A549 (cell line): ENCODE data around the gene CCDC97. TPM values are rescaled to one million over a fixed set of nuclear protein-coding genes. Genes with fewer than 3 reads are reported as not detected.

Experiments used
- ATAC-seq, 2 experiments: fragments of 200-7000 bp in 1 of 2; fragments of >200 bp in 1 of 2; cut with Nextera tagmentation in 1 of 2; cut with Tn5 transposase in 1 of 2; 3 replicates each; pipeline versions ENCODE4 v1.8.0 to v1.9.1; 2018 to 2020; ENCODE audit warnings: mild to moderate bottlenecking in 1 of 2, moderate library complexity in 1 of 2
- CTCF ChIA-PET: fragments of 300-600 bp; sonication (Branson Sonifier 250); formaldehyde crosslinking; extraction: SDS; loops from one replicate; lab custom pipeline; 2021; ENCODE audit warnings: antibody characterized with exemption, inconsistent platforms; lab: Yijun Ruan, JAX
- POLR2A ChIA-PET: fragments of 350-600 bp; formaldehyde crosslinking; extraction: SDS; loops from one replicate; lab custom pipeline; 2021; ENCODE audit warnings: antibody characterized with exemption, inconsistent platforms; lab: Yijun Ruan, JAX
- DNase-seq, 2 experiments: peaks; one replicate each; pipeline versions ENCODE4 v3.0.0 to v3.0.0-alpha.2; 2011 to 2016; ENCODE audit warnings: low read depth in 1 of 2, low spot score in 1 of 2
- FAIRE-seq: peaks from 2 replicates; lab custom pipeline; 2011; peaks lifted over from hg19 to GRCh38; lab: Jason Lieb, UNC
- H3K27ac ChIP-seq, 2 experiments: fragments of >200 bp; sonication (Bioruptor Twin); formaldehyde crosslinking; 3 replicates each; pipeline ENCODE4 v1.5.1; 2016 to 2017
- H3K4me1 ChIP-seq: fragments of >200 bp; sonication (Bioruptor Twin); formaldehyde crosslinking; 3 replicates; pipeline ENCODE4 v1.6.1; 2016
- H3K4me2 ChIP-seq: fragments of >200 bp; sonication (Bioruptor Twin); formaldehyde crosslinking; 3 replicates; pipeline ENCODE4 v1.6.1; 2016
- H3K4me3 ChIP-seq: fragments of >200 bp; sonication (Bioruptor Twin); formaldehyde crosslinking; 3 replicates; pipeline ENCODE4 v1.5.1; 2016
- H3K9me3 ChIP-seq: fragments of >200 bp; sonication (Bioruptor Twin); formaldehyde crosslinking; 3 replicates; pipeline ENCODE4 v1.6.1; 2016
- CEBPB ChIP-seq, 2 experiments: fragments of >200 bp in 1 of 2; sonication (Bioruptor Twin) in 1 of 2; formaldehyde crosslinking in 1 of 2; IDR thresholded peaks; 2 replicates each; pipeline ENCODE4 v1.6.1; 2012 to 2016
- FOSL2 ChIP-seq, 2 experiments: fragments of 450-650 bp in 1 of 2; fragments of >200 bp in 1 of 2; sonication (Bioruptor Twin) in 1 of 2; formaldehyde crosslinking; IDR thresholded peaks; 2 replicates each; pipeline versions ENCODE4 v1.5.0 to v1.6.1; 2016 to 2020; ENCODE audit warnings: mild to moderate bottlenecking in 1 of 2, moderate library complexity in 1 of 2
- HES2 ChIP-seq: fragments of >200 bp; sonication (Bioruptor Twin); formaldehyde crosslinking; IDR thresholded peaks from 2 replicates; pipeline ENCODE4 v1.6.1; 2016
- HOXA7 ChIP-seq: fragments of 250-450 bp; sonication (Bioruptor Pico); IDR thresholded peaks from 2 replicates; pipeline ENCODE4 v1.5.0; 2020; ENCODE audit warnings: mild to moderate bottlenecking, moderate library complexity
- JUN ChIP-seq, 2 experiments: fragments of >200 bp; sonication (Bioruptor Twin); formaldehyde crosslinking; IDR thresholded peaks; 2 replicates in 1 of 2; 3 replicates in 1 of 2; pipeline ENCODE4 v1.6.1; 2016 to 2017
- MAFK ChIP-seq: fragments of 450-650 bp; IDR thresholded peaks from 2 replicates; pipeline ENCODE4 v1.6.1; 2014; ENCODE audit not compliant: partially characterized antibody
- NR3C1 ChIP-seq: fragments of >200 bp; sonication (Bioruptor Twin); formaldehyde crosslinking; IDR thresholded peaks from 3 replicates; pipeline ENCODE4 v1.6.1; 2017
- POLR2AphosphoS2 ChIP-seq: conservative IDR thresholded peaks from 2 replicates; pipeline ENCODE4 v1.6.1; 2012; ENCODE audit warnings: low read length, improper control_type of control experiment, inconsistent platforms
- RAD21 ChIP-seq, 2 experiments: fragments of >200 bp in 1 of 2; sonication (Bioruptor Twin) in 1 of 2; formaldehyde crosslinking in 1 of 2; IDR thresholded peaks in 1 of 2; conservative IDR thresholded peaks in 1 of 2; 2 replicates in 1 of 2; 3 replicates in 1 of 2; pipeline ENCODE4 v1.6.1; 2012 to 2018; ENCODE audit warnings: inconsistent platforms in 1 of 2
- RCOR1 ChIP-seq: fragments of 150-350 bp; IDR thresholded peaks from 2 replicates; pipeline ENCODE4 v1.6.1; 2014; ENCODE audit warnings: antibody characterized with exemption, low read length, low read depth
- RNF2 ChIP-seq: fragments of 200-600 bp; sonication (generic); IDR thresholded peaks from 2 replicates; pipeline ENCODE4 v1.6.1; 2016; ENCODE audit warnings: low read depth, mild to moderate bottlenecking, antibody characterized with exemption, moderate library complexity, borderline replicate concordance
- SMC3 ChIP-seq: fragments of >200 bp; sonication (Bioruptor Twin); formaldehyde crosslinking; IDR thresholded peaks from 3 replicates; pipeline ENCODE4 v1.6.1; 2018; ENCODE audit warnings: inconsistent platforms
- ZC3H11A ChIP-seq: fragments of 450-650 bp; IDR thresholded peaks from 2 replicates; pipeline ENCODE4 v1.6.1; 2014; ENCODE audit warnings: antibody characterized with exemption, mild to moderate bottlenecking
- ZFP36 ChIP-seq: fragments of 450-650 bp; IDR thresholded peaks from 2 replicates; pipeline ENCODE4 v1.6.1; 2014; ENCODE audit warnings: borderline replicate concordance; ENCODE audit not compliant: partially characterized antibody
- ZSCAN20 ChIP-seq: fragments of 250-450 bp; sonication (Bioruptor Pico); IDR thresholded peaks from 2 replicates; pipeline ENCODE4 v1.8.0; 2022; ENCODE audit warnings: mild to moderate bottlenecking, moderate library complexity
- WGBS: methylation state at CpG from one replicate; pipeline ENCODE4 v1.1.6; 2017; ENCODE audit errors: missing lambda C conversion rate; 5-methylcytosine and 5-hydroxymethylcytosine counted together
- polyA plus RNA-seq, 4 experiments: library from polyadenylated mRNA; depleted of rRNA in 3 of 4; stranded (reverse); fragments of >200 nt; fragmentation: RNase III in 1 of 4; extraction: RNeasy Plus Mini Kit Qiagen cat#74134 plus additional on column Dnase treatment in 1 of 4; gene quantifications; 2 replicates in 3 of 4; 3 replicates in 1 of 4; pipeline ENCODE4 v1.2.3, GENCODE V29; 2011 to 2017
- TF ChIP-seq, protein P1 (sequence below): fragments of >200 bp; sonication (Bioruptor Twin); formaldehyde crosslinking; IDR thresholded peaks from 3 replicates; pipeline ENCODE4 v1.5.1; 2016
- TF ChIP-seq, protein P2 (sequence below): fragments of >200 bp; sonication (Bioruptor Twin); formaldehyde crosslinking; IDR thresholded peaks from 3 replicates; pipeline ENCODE4 v1.6.1; 2016

CCDC97 gene
- polyA plus RNA-seq, 2 of the 4 experiments (the other 2 are of a cell fraction): 18.7 to 26.8 TPM

DNA sequence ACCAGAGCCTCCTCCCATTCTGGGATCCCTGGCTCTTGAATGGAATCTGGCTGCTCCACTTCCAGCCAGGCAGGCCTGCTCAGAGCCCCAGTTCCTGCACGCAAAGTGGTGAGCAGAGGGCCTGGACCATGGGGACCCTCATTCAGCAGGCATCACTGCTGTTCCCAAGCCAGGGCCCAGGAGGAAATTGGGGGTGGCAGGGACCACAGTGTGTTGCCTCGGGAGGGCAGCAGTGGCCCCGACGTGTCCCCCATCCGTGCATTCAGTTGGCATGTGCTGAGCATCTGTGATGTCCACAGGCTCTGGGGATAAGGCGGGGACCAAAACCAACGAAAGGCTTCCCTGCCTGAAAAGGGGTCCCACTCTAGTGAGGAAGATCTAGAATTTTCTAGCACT is 11.2 kb downstream of the CCDC97 start (continued):
- no peak for TF ChIP-seq MAFK
- TF ChIP-seq CEBPB (IDR thresholded peaks at IDR 0.05): no peak

DNA sequence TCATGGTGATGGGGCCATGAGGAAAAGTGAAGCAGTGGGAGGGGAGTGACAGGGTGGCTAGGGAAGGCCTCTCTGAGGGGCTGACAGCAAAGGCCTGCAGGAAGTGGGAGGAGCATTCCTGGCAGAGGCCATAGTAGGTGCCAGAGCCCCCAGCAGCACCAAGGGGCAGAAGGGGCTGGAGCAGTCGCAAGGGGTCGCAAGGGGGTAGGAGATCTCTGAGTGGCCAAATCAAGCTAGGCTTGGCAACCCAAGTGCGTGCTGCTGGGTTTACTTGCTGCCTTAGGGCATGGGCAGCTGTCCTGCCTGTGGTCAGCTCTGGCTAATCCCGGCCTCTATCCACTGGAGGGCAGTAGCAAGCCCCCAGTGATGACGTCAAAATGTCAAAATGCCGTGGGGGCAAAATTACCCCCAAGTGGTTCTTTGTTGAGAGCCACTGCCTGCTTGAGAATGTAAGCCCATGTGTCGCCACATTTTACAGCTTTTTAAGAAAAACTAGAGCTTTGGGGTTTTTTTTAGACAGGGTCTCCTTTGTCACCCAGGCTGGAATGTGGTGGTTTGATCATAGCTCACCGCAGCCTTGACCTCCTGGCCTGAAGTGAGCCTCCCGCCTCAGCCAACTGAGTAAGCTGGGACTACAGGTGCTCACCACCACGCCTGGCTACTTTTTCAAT is 11.8 kb downstream of the CCDC97 start:
- peak overlapping the region; percentile 81 to 91; a peak in 5 of 6 replicates for H3K27ac ChIP-seq
- peak overlapping the region; percentile 62; the same call in 2 of the 3 replicates for H3K4me2 ChIP-seq
- CTCF ChIA-PET: interaction anchor here (0.5 to 18.6 kb wide), 26 partner anchors 16 to 687 kb away, joined by 3 to 295 read pairs (median 4); partner anchors contain the start of genes B9D2, CCDC97 and TGFB1
- DNase-seq (peak; percentile 76 to 95), FAIRE-seq (peak; percentile 49), ATAC-seq (peak; percentile 10 to 53; a peak in 3 of 6 replicates)
- no peak overlapping the region for H3K4me3 ChIP-seq
- 64% methylated on average over 10 of the region's 10 CpGs for WGBS
- H3K9me3 ChIP-seq: no peaks in the 10 kb centered on the region
- peaks cover 56% of the 10 kb centered on the region for H3K4me1 ChIP-seq
- POLR2A ChIA-PET: interaction anchor here (1.0 to 4.9 kb wide), 4 partner anchors 11 to 95 kb away, joined by 3 to 32 read pairs (median 9); partner anchors contain the start of genes B9D2 and CCDC97
- peak in 1 of 2 experiments; percentile 1; a peak in 1 of 5 replicates for TF ChIP-seq JUN (IDR thresholded peaks at IDR 0.05)
- TF ChIP-seq MAFK: peak; percentile 62
- TF ChIP-seq FOSL2 (IDR thresholded peaks at IDR 0.05): no peak
- TF ChIP-seq FOSL2 (CRISPR knock-in tag; IDR thresholded peaks at IDR 0.05): 0 out of 2 replicates have a peak, but pooled peaks have one; percentile 8
- TF ChIP-seq NR3C1: no peak
- 0 out of 2 replicates have a peak, but pooled peaks have one; percentile 12 for TF ChIP-seq ZC3H11A
- no peak for TF ChIP-seq HOXA7 (CRISPR knock-in tag)
- TF ChIP-seq HES2: no peak
- TF ChIP-seq SMC3: peak; percentile 83
- TF ChIP-seq, protein P1, sequence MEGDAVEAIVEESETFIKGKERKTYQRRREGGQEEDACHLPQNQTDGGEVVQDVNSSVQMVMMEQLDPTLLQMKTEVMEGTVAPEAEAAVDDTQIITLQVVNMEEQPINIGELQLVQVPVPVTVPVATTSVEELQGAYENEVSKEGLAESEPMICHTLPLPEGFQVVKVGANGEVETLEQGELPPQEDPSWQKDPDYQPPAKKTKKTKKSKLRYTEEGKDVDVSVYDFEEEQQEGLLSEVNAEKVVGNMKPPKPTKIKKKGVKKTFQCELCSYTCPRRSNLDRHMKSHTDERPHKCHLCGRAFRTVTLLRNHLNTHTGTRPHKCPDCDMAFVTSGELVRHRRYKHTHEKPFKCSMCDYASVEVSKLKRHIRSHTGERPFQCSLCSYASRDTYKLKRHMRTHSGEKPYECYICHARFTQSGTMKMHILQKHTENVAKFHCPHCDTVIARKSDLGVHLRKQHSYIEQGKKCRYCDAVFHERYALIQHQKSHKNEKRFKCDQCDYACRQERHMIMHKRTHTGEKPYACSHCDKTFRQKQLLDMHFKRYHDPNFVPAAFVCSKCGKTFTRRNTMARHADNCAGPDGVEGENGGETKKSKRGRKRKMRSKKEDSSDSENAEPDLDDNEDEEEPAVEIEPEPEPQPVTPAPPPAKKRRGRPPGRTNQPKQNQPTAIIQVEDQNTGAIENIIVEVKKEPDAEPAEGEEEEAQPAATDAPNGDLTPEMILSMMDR: peak; percentile 88
- TF ChIP-seq RAD21 (conservative IDR thresholded peaks at IDR 0.05 in 1 of 2, IDR thresholded peaks at IDR 0.05 in 1 of 2): peak; percentile 61 to 62; a peak in 4 of 5 replicates

DNA sequence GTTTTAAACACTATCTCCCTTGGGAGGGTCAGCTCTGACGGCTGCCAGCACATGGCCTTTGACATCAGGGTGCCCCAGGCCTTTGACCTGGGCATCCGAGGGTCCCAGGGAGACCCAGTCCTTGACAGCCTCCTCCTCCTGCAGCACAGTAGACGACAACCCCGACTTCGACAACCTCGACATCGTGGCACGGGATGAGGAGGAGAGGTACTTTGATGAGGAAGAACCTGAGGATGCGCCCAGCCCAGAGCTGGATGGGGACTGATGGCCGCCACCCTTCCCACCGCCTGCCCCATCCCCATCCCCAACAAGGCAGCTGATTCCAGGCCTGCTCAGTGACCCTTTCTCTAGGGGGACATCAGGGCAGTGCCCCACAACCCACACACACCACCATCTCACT is 12.5 kb downstream of the CCDC97 start:
- DNase-seq: no peak
- WGBS: 98% methylated on average over 11 of the region's 11 CpGs
- H3K4me3 ChIP-seq: no peak overlapping the region
- H3K9me3 ChIP-seq: no peaks in the 10 kb centered on the region
- no peak for FAIRE-seq
- TF ChIP-seq RNF2 (no peak), MAFK (no peak), POLR2AphosphoS2 (no peak), ZSCAN20 (no peak), RCOR1 (no peak), ZFP36 (no peak)
- TF ChIP-seq, protein P2, sequence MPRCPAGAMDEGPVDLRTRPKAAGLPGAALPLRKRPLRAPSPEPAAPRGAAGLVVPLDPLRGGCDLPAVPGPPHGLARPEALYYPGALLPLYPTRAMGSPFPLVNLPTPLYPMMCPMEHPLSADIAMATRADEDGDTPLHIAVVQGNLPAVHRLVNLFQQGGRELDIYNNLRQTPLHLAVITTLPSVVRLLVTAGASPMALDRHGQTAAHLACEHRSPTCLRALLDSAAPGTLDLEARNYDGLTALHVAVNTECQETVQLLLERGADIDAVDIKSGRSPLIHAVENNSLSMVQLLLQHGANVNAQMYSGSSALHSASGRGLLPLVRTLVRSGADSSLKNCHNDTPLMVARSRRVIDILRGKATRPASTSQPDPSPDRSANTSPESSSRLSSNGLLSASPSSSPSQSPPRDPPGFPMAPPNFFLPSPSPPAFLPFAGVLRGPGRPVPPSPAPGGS: no peak
- H3K27ac ChIP-seq: peak overlapping the region; percentile 81 to 91
- peaks cover 63% of the 10 kb centered on the region for H3K4me1 ChIP-seq
- H3K4me2 ChIP-seq: peak overlapping the region; percentile 62
- CTCF ChIA-PET: interaction anchor here (0.6 to 18.6 kb wide), 26 partner anchors 16 to 688 kb away, joined by 3 to 295 read pairs (median 4); partner anchors contain the start of genes B9D2, CCDC97, HNRNPUL1 and TGFB1
- ATAC-seq: no peak
- POLR2A ChIA-PET: interaction anchor here (1.0 to 4.9 kb wide), 5 partner anchors 12 to 117 kb away, joined by 3 to 32 read pairs (median 12); partner anchors contain the start of genes B9D2, CCDC97, DMAC2 and TGFB1
